HG02763 (cell line): Measurements from ENCODE around the gene EEIG2.

Source experiments
- ATAC-seq: cut with Tn5 transposase; IDR thresholded peaks from one replicate; pipeline ENCODE4 v1.9.1; 2021; ENCODE audit warnings: mild to moderate bottlenecking, moderate library complexity; ENCODE audit not compliant: unreplicated experiment

EEIG2 gene

GRCh38 chr1:108575375-108575774 lies 15.5 kb downstream of the EEIG2 start:
- no peak for ATAC-seq

- ATAC-seq, result no peak
These were observed 24.0 kb downstream of the EEIG2 start for GRCh38 chr1:108583757-108584427.

GRCh38 chr1:108584428-108584856 lies 24.5 kb downstream of the EEIG2 start:
- no peak for ATAC-seq

- ATAC-seq, result no peak
These were observed 25.4 kb downstream of the EEIG2 start for GRCh38 chr1:108585313-108585712.

- ATAC-seq, result no peak
These were observed 30.5 kb downstream of the EEIG2 start for GRCh38 chr1:108590441-108590840.

GRCh38 chr1:108590957-108591356 lies 31.1 kb downstream of the EEIG2 start:
- ATAC-seq, result no peak

GRCh38 chr1:108591466-108591865 lies 31.6 kb downstream of the EEIG2 start:
- no peak for ATAC-seq

- ATAC-seq, result no peak
These were observed 32.3 kb downstream of the EEIG2 start for GRCh38 chr1:108592030-108592759.

GRCh38 chr1:108593448-108593847 lies 33.5 kb downstream of the EEIG2 start:
- ATAC-seq, result no peak

- ATAC-seq, result no peak
These were observed 35.6 kb downstream of the EEIG2 start for GRCh38 chr1:108595507-108595906.

- ATAC-seq, result no peak
These were observed 37.1 kb downstream of the EEIG2 start for GRCh38 chr1:108597041-108597440.

GRCh38 chr1:108598340-108598739 lies 38.4 kb downstream of the EEIG2 start:
- no peak for ATAC-seq

- ATAC-seq, result no peak
These were observed 40.6 kb downstream of the EEIG2 start for GRCh38 chr1:108600504-108600903.

- ATAC-seq, result no peak
These were observed 42.0 kb downstream of the EEIG2 start for GRCh38 chr1:108601708-108602410.

- no peak for ATAC-seq
These were observed 45.7 kb downstream of the EEIG2 start for GRCh38 chr1:108605633-108606032.

GRCh38 chr1:108606478-108606877 lies 46.6 kb downstream of the EEIG2 start:
- ATAC-seq, result no peak

GRCh38 chr1:108609483-108610049 lies 49.7 kb downstream of the EEIG2 start:
- ATAC-seq, result no peak
